SH-SY5Y (cell line): ENCODE measurements around the gene HOXD11.

Source experiments
- GATA2 ChIP-seq: IDR thresholded peaks from 2 replicates; pipeline ENCODE4 v1.6.1; 2011; ENCODE audit warnings: mild to moderate bottlenecking, low read depth, low read length
- GATA3 ChIP-seq: IDR thresholded peaks from 2 replicates; pipeline ENCODE4 v1.6.1; 2011; ENCODE audit warnings: low read depth, mild to moderate bottlenecking, low read length, moderate library complexity

GRCh38 chr2:176117823-176118371, 10.8 kb downstream of the HOXD11 start:
- TF ChIP-seq GATA2, result no peak
- TF ChIP-seq GATA3, result no peak
